Stimulated activated naive CD8-positive, alpha-beta T cell treated with anti-CD3 and anti-CD28 coated beads, Interleukin-15, Interleukin-2, amounts not matched to agents 100 ng/mL and 50 ng/mL, for 24 hours (primary cell): ENCODE results near the gene BICD1.
A peak's percentile ranks its signal among the peaks of the same experiment; 100 is the strongest.

Source experiments
- H3K27ac Mint-ChIP-seq: one replicate; pipeline ENCODE4 v1.8.0; 2021; ENCODE audit warnings: mild to moderate bottlenecking, mixed read lengths
- H3K27me3 Mint-ChIP-seq: one replicate; pipeline ENCODE4 v1.8.0; 2021; ENCODE audit warnings: mixed read lengths
- H3K36me3 Mint-ChIP-seq: one replicate; pipeline ENCODE4 v1.8.0; 2021; ENCODE audit warnings: low read depth, mixed read lengths
- H3K4me1 Mint-ChIP-seq: one replicate; pipeline ENCODE4 v1.8.0; 2021; ENCODE audit warnings: low read depth, mixed read lengths
- H3K4me3 Mint-ChIP-seq: one replicate; pipeline ENCODE4 v1.8.0; 2021; ENCODE audit warnings: mild to moderate bottlenecking, mixed read lengths
- H3K9me3 Mint-ChIP-seq: one replicate; pipeline ENCODE4 v1.8.0; 2021; ENCODE audit warnings: mixed read lengths

Gene BICD1

DNA sequence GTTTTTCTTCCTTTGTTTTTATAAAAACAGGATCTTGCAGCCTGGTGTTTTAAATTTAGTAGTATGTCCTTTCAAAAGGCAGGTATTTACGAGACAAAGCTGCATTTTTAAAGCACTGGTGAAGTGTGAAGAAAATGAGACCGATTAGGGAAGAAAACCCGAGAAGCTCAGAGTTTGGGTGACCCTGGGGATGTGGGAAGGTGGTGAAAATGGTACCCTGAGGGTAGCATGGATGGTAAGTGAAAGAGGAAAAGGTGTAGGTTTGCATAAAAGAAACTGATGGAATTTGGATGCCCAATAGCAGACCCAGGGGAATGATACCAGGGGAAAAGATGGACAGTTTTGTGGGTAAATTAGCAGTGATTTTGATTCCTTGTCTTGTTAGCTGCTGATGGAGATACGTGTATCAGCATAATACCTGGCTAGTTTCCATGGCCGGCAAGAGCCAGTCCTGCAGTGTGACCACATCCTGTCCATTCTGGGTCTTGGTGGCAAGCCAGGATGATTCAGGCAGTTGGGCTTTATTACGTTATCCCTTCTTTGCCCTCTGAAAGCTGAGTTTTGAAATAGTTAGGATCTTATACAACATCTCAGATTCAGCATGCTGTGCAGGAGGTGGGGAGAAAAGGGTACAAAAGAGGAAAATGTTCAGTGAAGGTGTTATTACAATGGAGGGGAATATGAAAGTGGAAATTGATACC, 8.9 kb downstream of the BICD1 start:
- H3K27me3 Mint-ChIP-seq = no peaks in the 10 kb centered on the region
- no peak overlapping the region for H3K27ac Mint-ChIP-seq
- H3K36me3 Mint-ChIP-seq = peaks cover 29% of the 10 kb centered on the region
- no peaks in the 10 kb centered on the region for H3K9me3 Mint-ChIP-seq
- peaks cover 27% of the 10 kb centered on the region for H3K4me1 Mint-ChIP-seq
- H3K4me3 Mint-ChIP-seq = no peak overlapping the region

DNA sequence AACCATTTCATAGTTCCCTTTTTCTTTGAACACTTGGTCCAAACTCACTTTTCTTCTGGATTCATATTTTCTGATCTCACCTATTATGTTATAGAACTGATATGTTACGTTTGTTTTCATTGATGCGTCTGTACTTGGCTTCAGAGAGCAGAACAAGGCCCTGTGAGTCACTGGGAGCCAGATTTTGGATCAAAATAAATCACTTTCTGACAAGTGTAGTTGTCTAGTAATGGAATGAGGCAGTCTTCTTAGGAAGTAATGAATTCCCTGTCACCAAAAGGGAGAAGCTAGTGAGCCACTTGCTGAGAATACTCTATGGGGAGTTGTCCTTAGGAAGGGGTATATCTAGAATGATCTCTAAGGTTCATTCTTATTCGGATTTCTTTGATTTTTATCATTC, 10.2 kb downstream of the BICD1 start:
- Mint-ChIP-seq H3K27me3 (no peaks in the 10 kb centered on the region), H3K9me3 (no peaks in the 10 kb centered on the region), H3K36me3 (peaks cover 29% of the 10 kb centered on the region), H3K27ac (no peak overlapping the region), H3K4me1 (peaks cover 29% of the 10 kb centered on the region), H3K4me3 (no peak overlapping the region)

DNA sequence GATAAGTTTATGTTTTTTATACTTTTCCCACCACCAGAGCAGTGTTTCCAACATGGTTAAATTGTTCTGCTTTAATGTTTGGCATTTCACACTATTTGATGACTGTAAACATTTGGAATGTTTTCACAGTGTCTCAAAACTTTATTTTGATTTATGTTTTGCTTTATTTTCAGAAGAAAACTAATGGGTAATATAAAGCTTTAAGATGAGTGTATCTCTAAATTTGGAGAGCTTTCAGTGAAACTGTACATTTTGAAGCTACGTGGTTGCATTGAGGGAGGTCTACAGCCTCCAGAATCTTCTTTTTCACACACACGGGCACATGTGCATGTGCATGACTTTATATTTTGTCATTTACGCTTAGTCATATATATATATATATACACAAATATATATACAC, 10.7 kb downstream of the BICD1 start:
- Mint-ChIP-seq H3K27me3 (no peaks in the 10 kb centered on the region), H3K9me3 (no peaks in the 10 kb centered on the region), H3K4me3 (no peak overlapping the region), H3K27ac (no peak overlapping the region), H3K4me1 (peaks cover 29% of the 10 kb centered on the region), H3K36me3 (peaks cover 25% of the 10 kb centered on the region)

DNA sequence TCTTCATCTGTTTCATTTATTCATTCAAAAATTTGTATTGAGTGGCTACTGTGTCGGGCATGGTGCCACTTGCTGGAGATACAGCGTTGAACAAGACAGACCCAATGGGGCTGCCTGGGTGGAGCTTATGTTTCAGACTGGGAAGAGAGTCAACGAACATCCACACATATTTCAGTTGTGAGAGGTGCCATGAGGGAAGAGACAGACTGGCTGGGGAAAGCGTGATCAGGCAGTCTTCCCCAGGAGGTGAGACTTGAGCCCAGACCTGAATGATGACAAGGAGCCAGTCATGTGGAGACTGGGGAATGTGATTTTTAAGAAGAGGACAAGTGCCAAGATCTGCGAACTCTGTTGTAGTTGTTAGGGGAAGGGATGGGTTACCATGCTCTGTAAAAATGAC, 12.2 kb downstream of the BICD1 start:
- H3K4me3 Mint-ChIP-seq = no peak overlapping the region
- H3K4me1 Mint-ChIP-seq = peaks cover 29% of the 10 kb centered on the region
- no peaks in the 10 kb centered on the region for H3K9me3 Mint-ChIP-seq
- H3K36me3 Mint-ChIP-seq = peaks cover 22% of the 10 kb centered on the region
- H3K27ac Mint-ChIP-seq = no peak overlapping the region
- H3K27me3 Mint-ChIP-seq = no peaks in the 10 kb centered on the region

DNA sequence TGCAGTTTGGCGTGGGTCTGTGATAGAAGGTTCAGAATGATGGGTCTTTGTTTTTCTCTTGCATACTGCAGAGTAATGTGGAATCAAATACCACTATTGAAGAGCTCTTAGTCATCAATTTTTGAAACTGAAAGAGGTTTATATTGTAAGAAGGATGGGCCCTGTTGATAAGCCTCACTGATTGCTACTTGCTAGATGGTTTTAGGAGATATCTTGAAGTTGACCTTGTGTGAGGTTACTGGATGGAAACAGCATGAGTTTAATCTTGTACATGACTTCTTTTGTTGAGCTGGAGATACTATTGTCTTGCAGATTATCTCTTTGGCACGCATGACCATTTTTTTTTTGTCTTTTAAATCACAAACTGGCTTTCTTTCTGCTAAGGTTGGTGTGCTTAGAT, 13.8 kb downstream of the BICD1 start:
- no peak overlapping the region for H3K4me3 Mint-ChIP-seq
- H3K27me3 Mint-ChIP-seq = no peaks in the 10 kb centered on the region
- H3K36me3 Mint-ChIP-seq = peaks cover 16% of the 10 kb centered on the region
- no peaks in the 10 kb centered on the region for H3K9me3 Mint-ChIP-seq
- H3K27ac Mint-ChIP-seq = no peak overlapping the region
- peaks cover 29% of the 10 kb centered on the region for H3K4me1 Mint-ChIP-seq

DNA sequence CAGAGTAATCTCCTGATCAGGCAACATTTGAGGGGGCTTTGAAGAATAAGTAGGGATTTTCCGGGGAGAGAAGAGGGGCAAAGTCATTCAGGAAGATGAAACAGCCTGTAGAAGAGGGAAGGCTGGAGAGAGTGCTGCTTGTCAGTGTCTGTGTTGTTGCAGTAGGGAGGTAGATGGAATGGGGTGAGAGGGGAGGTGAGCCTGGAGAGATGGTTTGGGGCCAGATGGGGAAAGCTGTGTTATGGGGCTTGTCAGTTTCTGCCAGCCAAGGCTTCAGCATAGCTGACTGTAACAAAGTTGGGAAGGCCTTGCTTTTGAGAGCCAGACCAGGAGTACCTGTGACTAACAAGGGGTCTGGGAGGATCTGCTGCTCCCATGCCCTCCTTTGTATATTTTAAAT, 18.0 kb downstream of the BICD1 start:
- Mint-ChIP-seq H3K36me3 (peaks cover 9% of the 10 kb centered on the region), H3K27ac (no peak overlapping the region), H3K9me3 (no peaks in the 10 kb centered on the region), H3K4me3 (no peak overlapping the region), H3K4me1 (peaks cover 12% of the 10 kb centered on the region), H3K27me3 (no peaks in the 10 kb centered on the region)

DNA sequence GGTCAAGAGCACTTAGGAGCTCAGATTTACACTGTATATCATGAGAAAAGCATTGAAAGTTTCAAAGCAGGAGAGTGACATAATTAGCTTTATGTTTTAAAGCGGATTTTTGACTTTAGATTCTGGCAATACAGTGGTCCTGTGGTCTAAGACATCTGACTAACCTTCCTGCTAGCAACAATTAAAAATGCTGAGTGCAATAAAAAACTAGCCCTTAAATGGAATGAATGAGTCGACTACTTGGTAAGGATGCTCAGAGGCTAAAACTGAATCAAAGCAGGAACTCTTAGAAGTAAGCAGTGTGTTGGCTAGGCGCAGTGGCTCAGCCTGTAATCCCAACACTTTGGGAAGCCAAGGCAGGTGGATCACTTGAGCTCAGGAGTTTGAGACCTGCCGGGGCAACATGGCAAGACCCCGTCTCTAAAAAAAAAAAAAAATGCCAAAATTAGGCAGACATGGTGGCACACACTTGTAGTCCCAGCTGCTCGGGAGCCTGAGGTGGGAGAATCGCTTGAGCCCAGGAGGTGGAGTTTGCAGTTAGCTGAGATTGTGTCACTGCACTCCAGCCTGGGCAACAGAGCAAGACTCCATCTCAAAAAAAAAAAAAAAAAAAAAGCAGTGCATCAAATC, 18.9 kb downstream of the BICD1 start:
- H3K9me3 Mint-ChIP-seq = no peaks in the 10 kb centered on the region
- peaks cover 9% of the 10 kb centered on the region for H3K36me3 Mint-ChIP-seq
- peaks cover 5% of the 10 kb centered on the region for H3K4me1 Mint-ChIP-seq
- H3K27ac Mint-ChIP-seq = no peak overlapping the region
- H3K4me3 Mint-ChIP-seq = no peak overlapping the region
- H3K27me3 Mint-ChIP-seq = no peaks in the 10 kb centered on the region

DNA sequence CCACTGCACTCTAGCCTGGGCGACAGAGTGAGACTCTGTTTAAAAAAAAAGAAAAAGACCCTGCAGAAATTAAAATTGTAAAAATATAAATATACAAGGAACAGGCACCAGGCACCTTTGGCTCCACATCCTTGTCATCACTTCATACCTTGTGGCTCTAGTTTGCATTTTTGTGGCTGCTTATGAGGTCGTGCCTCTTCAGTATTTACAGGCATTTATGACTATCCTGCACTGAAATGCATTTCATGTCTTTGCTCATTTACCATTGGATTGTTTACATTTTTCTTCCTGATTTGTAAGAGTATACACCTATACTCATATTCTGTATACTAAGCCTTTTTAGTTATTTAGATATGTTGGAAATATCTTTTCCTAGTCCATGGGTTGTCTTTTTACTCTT, 20.1 kb downstream of the BICD1 start:
- Mint-ChIP-seq H3K36me3 (peaks cover 7% of the 10 kb centered on the region), H3K9me3 (no peaks in the 10 kb centered on the region), H3K4me3 (no peak overlapping the region)

DNA sequence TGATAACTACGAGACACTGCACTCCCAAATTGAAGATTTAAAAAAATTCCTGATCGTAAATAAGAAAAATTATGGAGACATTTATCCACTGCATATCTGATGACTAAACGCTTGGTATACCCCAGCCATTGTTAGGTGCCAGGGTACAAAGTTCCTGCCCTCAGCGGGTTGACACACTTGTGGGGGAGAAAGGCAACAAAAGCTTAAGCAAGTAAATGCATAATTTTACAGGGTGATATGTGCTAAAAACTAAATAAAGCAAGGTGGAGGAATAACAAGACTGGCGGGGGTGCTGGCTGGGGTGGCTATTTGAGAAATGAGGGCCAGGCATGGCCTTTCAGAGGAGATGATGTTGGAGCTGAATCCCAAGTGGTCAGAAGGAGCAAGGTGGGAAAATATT, 25.0 kb downstream of the BICD1 start:
- no peak overlapping the region for H3K27ac Mint-ChIP-seq
- H3K27me3 Mint-ChIP-seq = no peaks in the 10 kb centered on the region
- H3K4me1 Mint-ChIP-seq = peaks cover 24% of the 10 kb centered on the region
- H3K9me3 Mint-ChIP-seq = no peaks in the 10 kb centered on the region
- H3K36me3 Mint-ChIP-seq = peaks cover 3% of the 10 kb centered on the region
- H3K4me3 Mint-ChIP-seq = no peak overlapping the region

More for the DNA sequence above, 20.1 kb downstream of the BICD1 start:
- Mint-ChIP-seq H3K4me1 (peaks cover 4% of the 10 kb centered on the region), H3K27ac (no peak overlapping the region), H3K27me3 (no peaks in the 10 kb centered on the region)

DNA sequence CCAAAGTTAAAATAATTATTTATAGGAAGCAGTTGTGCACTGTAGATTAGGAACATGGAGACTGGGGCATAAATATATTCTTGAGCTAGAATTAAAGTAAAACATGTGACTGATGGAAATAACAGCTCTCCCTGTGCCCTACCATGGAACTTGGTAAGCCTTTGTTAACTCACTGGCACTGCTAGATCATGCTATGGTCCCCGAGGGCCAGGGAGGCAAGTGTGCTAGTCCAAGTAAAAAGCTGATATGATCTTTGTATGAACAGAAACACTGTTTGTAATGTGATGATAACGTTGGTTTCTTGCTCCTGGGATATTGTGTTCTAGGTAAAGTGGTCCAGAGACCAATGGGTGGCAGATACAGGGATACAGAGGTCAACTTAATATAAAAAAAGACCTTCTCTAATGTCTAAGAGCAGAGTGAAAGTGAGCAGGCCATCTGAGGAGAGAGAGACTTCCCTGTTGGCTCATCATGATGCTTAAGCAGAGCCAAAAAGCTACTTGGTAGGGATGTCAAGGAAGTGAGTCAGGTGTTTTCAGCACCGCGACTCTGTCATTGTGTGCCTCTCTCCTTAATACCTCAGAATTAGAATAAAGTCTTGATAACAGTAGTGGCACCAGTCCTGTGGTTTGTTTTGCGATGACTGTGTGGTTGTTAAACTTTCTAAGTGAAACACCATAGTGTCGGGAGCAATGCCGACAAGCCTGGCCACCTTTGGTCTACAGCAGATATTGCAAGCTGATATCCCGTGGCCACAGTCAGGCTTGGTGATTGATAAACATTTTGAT, 27.6 kb downstream of the BICD1 start:
- H3K9me3 Mint-ChIP-seq = no peaks in the 10 kb centered on the region
- H3K36me3 Mint-ChIP-seq = peaks cover 3% of the 10 kb centered on the region
- no peaks in the 10 kb centered on the region for H3K27me3 Mint-ChIP-seq
- H3K4me3 Mint-ChIP-seq = peak overlapping the region; percentile 40
- H3K27ac Mint-ChIP-seq = peak overlapping the region; percentile 82
- H3K4me1 Mint-ChIP-seq = peaks cover 34% of the 10 kb centered on the region

DNA sequence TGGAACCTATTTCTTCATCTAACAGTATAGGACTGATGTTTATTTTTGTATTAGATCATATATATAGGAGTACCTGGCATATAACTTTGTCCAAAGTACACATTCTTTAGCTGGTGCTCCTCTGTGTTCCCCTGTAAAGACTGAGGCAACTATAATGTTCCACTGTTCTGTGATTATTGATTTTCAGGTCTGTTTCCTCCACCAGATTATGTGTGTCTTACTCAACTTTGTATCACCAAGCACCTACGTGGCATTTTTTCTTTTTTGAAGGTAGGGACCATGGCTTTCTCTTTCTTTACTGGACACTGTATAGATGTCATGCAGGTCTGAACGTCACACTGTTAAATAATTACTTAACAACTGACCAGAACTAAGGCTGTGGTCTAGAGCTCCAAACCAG, 29.3 kb downstream of the BICD1 start:
- H3K27me3 Mint-ChIP-seq = no peaks in the 10 kb centered on the region
- H3K9me3 Mint-ChIP-seq = no peaks in the 10 kb centered on the region
- no peaks in the 10 kb centered on the region for H3K36me3 Mint-ChIP-seq
- H3K4me1 Mint-ChIP-seq = peaks cover 51% of the 10 kb centered on the region
- peak overlapping the region; percentile 6 for H3K27ac Mint-ChIP-seq
- no peak overlapping the region for H3K4me3 Mint-ChIP-seq

DNA sequence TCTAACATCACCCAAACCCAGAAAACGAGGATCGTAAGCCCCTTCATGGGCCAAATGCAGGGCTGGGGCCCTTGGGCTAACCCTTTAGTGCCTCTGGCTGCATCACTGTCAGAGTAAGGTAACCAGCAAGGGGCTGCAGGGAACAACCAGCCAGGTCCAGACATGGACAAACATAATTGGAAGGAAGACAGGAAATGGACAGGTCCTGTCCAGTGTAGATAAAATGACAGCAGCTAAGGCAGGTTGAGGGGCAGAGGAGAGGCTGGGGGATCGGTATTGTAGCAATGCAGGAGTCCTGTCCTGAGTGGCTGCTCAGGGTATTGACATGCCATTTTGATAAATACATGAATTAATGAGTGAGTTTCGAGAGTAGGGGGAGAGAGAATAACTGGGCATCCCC, 29.8 kb downstream of the BICD1 start:
- H3K36me3 Mint-ChIP-seq = no peaks in the 10 kb centered on the region
- H3K4me1 Mint-ChIP-seq = peaks cover 51% of the 10 kb centered on the region
- no peak overlapping the region for H3K4me3 Mint-ChIP-seq
- no peak overlapping the region for H3K27ac Mint-ChIP-seq
- no peaks in the 10 kb centered on the region for H3K9me3 Mint-ChIP-seq
- H3K27me3 Mint-ChIP-seq = no peaks in the 10 kb centered on the region

DNA sequence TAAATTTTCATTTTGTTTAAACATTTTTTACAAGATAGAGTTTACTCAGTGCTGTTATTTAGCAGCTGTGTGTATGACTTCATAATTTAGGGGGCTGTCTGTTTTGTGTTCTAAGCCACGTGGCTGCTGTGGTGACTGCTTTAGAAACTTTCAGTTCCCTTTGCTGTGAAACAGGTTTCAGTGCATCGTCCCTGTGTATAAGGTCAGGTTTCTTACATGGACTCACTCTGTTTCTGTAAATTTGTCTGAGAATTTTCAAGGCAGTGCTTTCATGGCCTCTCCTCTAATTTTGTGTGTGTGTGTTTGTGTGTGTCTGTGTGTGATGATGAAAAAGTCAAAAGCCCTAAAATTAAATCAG, 32.4 kb downstream of the BICD1 start:
- peak overlapping the region; percentile 76 for H3K4me3 Mint-ChIP-seq
- no peaks in the 10 kb centered on the region for H3K27me3 Mint-ChIP-seq
- H3K4me1 Mint-ChIP-seq = peaks cover 45% of the 10 kb centered on the region
- H3K27ac Mint-ChIP-seq = peak overlapping the region; percentile 75
- H3K36me3 Mint-ChIP-seq = no peaks in the 10 kb centered on the region
- no peaks in the 10 kb centered on the region for H3K9me3 Mint-ChIP-seq

DNA sequence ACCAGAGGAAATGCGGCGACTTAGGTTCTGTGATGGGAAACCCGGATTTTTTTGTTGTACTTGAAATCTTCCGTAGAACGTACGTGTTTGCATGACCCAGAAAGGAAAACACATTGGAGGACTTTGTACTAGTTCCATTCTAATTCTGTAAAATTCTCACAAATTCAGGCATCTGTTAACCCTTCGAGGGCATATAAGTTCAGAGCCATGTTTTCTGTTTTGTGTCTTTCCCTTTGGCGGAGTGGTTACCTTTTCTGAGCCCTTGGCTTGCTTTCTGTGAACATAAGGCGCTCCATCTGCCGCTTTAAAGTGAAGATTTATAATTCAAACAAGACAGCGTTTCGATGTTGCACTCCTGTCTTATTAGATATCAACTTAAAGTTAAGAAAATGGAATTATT, 34.2 kb downstream of the BICD1 start:
- H3K27me3 Mint-ChIP-seq = no peaks in the 10 kb centered on the region
- H3K9me3 Mint-ChIP-seq = no peaks in the 10 kb centered on the region
- H3K4me3 Mint-ChIP-seq = no peak overlapping the region
- peaks cover 30% of the 10 kb centered on the region for H3K4me1 Mint-ChIP-seq
- H3K36me3 Mint-ChIP-seq = no peaks in the 10 kb centered on the region
- no peak overlapping the region for H3K27ac Mint-ChIP-seq

DNA sequence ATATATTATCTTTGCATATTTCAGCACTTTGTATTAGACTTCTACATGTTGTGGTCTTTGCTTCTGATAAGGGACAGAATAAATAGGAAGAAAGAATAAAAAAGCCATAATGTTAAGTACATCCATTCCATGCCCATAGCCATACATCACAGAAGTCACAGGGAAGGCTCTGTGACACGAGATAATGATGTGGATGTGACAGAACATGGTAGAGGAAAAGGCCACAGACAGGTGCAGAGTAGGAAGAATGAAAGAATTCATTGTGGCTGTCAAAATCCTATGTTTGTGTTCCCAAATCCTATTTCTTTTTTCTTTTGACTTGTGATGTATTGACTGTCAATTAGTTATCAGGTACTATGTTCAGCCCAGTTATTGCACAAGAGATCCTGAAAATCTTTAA, 38.4 kb downstream of the BICD1 start:
- Mint-ChIP-seq H3K27ac (no peak overlapping the region), H3K4me1 (peaks cover 9% of the 10 kb centered on the region), H3K9me3 (no peaks in the 10 kb centered on the region), H3K4me3 (no peak overlapping the region), H3K36me3 (peaks cover 12% of the 10 kb centered on the region), H3K27me3 (no peaks in the 10 kb centered on the region)
